HUES48 (cell line): ENCODE measurements around the gene IFIT1B.
A peak's percentile ranks its signal among the peaks of the same experiment; 100 is the strongest.
"Not testable (repeated sequence)": the region's sequence is repeated elsewhere in the genome, so short reads cannot be mapped to it uniquely, and the experiment has no call there.

Experiments
- H3K27ac ChIP-seq: one replicate; pipeline ENCODE4 v1.7.0; 2013; ENCODE audit warnings: low read depth, low read length, inconsistent platforms
- H3K27me3 ChIP-seq: 2 replicates; pipeline ENCODE4 v1.6.1; 2013; ENCODE audit warnings: mild to moderate bottlenecking, low read length; ENCODE audit not compliant: control insufficient read depth, insufficient read depth
- H3K36me3 ChIP-seq: 2 replicates; pipeline ENCODE4 v1.6.1; 2013; ENCODE audit warnings: low read length; ENCODE audit not compliant: control insufficient read depth, insufficient read depth
- H3K4me1 ChIP-seq: 2 replicates; pipeline ENCODE4 v1.6.1; 2013; ENCODE audit warnings: mild to moderate bottlenecking, low read length; ENCODE audit not compliant: control insufficient read depth, insufficient read depth
- H3K4me3 ChIP-seq: 2 replicates; pipeline ENCODE4 v1.5.1; 2013; ENCODE audit warnings: mild to moderate bottlenecking, low read depth, low read length
- H3K9ac ChIP-seq: 2 replicates; pipeline ENCODE4 v1.6.1; 2013; ENCODE audit warnings: mild to moderate bottlenecking, low read depth, low read length, moderate library complexity
- H3K9me3 ChIP-seq: 2 replicates; pipeline ENCODE4 v1.6.1; 2013; ENCODE audit warnings: low read length; ENCODE audit not compliant: control insufficient read depth, insufficient read depth

The IFIT1B gene

GRCh38 chr10:89350631-89351315, 27.1 kb upstream of the IFIT1B start:
- peaks cover 52% of the 10 kb centered on the region for H3K4me1 ChIP-seq
- not testable (repeated sequence) for H3K27me3 ChIP-seq, H3K36me3 ChIP-seq, H3K4me3 ChIP-seq, H3K9me3 ChIP-seq, H3K9ac ChIP-seq
- peak overlapping the region; percentile 72 for H3K27ac ChIP-seq

GRCh38 chr10:89351412-89351779, 26.5 kb upstream of the IFIT1B start:
- Histone ChIP-seq H3K27ac (peak overlapping the region; percentile 72), H3K27me3 (no peaks in the 10 kb centered on the region), H3K4me1 (peaks cover 46% of the 10 kb centered on the region), H3K9me3 (no peaks in the 10 kb centered on the region), H3K36me3 (no peaks in the 10 kb centered on the region), H3K9ac (no peak overlapping the region), H3K4me3 (no peak overlapping the region)

- Histone ChIP-seq H3K27me3 (no peaks in the 10 kb centered on the region), H3K9me3 (no peaks in the 10 kb centered on the region), H3K9ac (no peak overlapping the region), H3K4me1 (peaks cover 43% of the 10 kb centered on the region), H3K4me3 (no peak overlapping the region), H3K27ac (peak overlapping the region; percentile 72), H3K36me3 (no peaks in the 10 kb centered on the region)
Measured at GRCh38 chr10:89351780-89352597, 25.9 kb upstream of the IFIT1B start.

- Histone ChIP-seq H3K9ac (no peak overlapping the region), H3K27ac (no peak overlapping the region), H3K27me3 (no peaks in the 10 kb centered on the region), H3K36me3 (no peaks in the 10 kb centered on the region), H3K4me3 (no peak overlapping the region), H3K9me3 (no peaks in the 10 kb centered on the region), H3K4me1 (peaks cover 39% of the 10 kb centered on the region)
Measured at GRCh38 chr10:89352802-89353201, 25.1 kb upstream of the IFIT1B start.

- Histone ChIP-seq H3K27ac (no peak overlapping the region), H3K4me1 (peaks cover 22% of the 10 kb centered on the region), H3K4me3 (no peak overlapping the region), H3K36me3 (no peaks in the 10 kb centered on the region), H3K9ac (no peak overlapping the region), H3K27me3 (no peaks in the 10 kb centered on the region), H3K9me3 (no peaks in the 10 kb centered on the region)
Measured at GRCh38 chr10:89355394-89355931, 22.4 kb upstream of the IFIT1B start.

- peaks cover 11% of the 10 kb centered on the region; the same call in 1 of the 2 replicates for H3K4me1 ChIP-seq
- H3K9me3 ChIP-seq, result no peaks in the 10 kb centered on the region
- H3K36me3 ChIP-seq, result no peaks in the 10 kb centered on the region
- H3K9ac ChIP-seq, result no peak overlapping the region
- H3K27me3 ChIP-seq, result no peaks in the 10 kb centered on the region
- H3K27ac ChIP-seq, result no peak overlapping the region
- no peak overlapping the region for H3K4me3 ChIP-seq
Measured at GRCh38 chr10:89357096-89357495, 20.8 kb upstream of the IFIT1B start.

- Histone ChIP-seq H3K9me3 (no peaks in the 10 kb centered on the region), H3K4me1 (0 out of 2 replicates have a peak, but pooled peaks cover 7% of the 10 kb centered on the region), H3K9ac (no peak overlapping the region), H3K36me3 (no peaks in the 10 kb centered on the region), H3K4me3 (no peak overlapping the region), H3K27me3 (no peaks in the 10 kb centered on the region), H3K27ac (no peak overlapping the region)
Measured at GRCh38 chr10:89357975-89358374, 19.9 kb upstream of the IFIT1B start.

- 0 out of 2 replicates have a peak, but pooled peaks cover 7% of the 10 kb centered on the region for H3K4me1 ChIP-seq
- no peaks in the 10 kb centered on the region for H3K27me3 ChIP-seq
- no peak overlapping the region for H3K9ac ChIP-seq
- H3K9me3 ChIP-seq, result no peaks in the 10 kb centered on the region
- no peak overlapping the region for H3K4me3 ChIP-seq
- no peak overlapping the region for H3K27ac ChIP-seq
- no peaks in the 10 kb centered on the region for H3K36me3 ChIP-seq
Measured at GRCh38 chr10:89360157-89360556, 17.7 kb upstream of the IFIT1B start.

GRCh38 chr10:89362929-89363328, 14.9 kb upstream of the IFIT1B start:
- H3K27ac ChIP-seq, result no peak overlapping the region
- H3K9me3 ChIP-seq, result no peaks in the 10 kb centered on the region

GRCh38 chr10:89363729-89364442, 14.0 kb upstream of the IFIT1B start:
- Histone ChIP-seq H3K27ac (no peak overlapping the region), H3K9me3 (no peaks in the 10 kb centered on the region)

More at GRCh38 chr10:89362929-89363328, 14.9 kb upstream of the IFIT1B start:
- H3K4me1 ChIP-seq, result no peaks in the 10 kb centered on the region
- no peak overlapping the region for H3K4me3 ChIP-seq
- H3K27me3 ChIP-seq, result no peaks in the 10 kb centered on the region
- no peak overlapping the region for H3K9ac ChIP-seq
- H3K36me3 ChIP-seq, result no peaks in the 10 kb centered on the region

More at GRCh38 chr10:89363729-89364442, 14.0 kb upstream of the IFIT1B start:
- no peaks in the 10 kb centered on the region for H3K27me3 ChIP-seq
- H3K4me1 ChIP-seq, result no peaks in the 10 kb centered on the region
- no peaks in the 10 kb centered on the region for H3K36me3 ChIP-seq
- no peak overlapping the region for H3K4me3 ChIP-seq
- H3K9ac ChIP-seq, result no peak overlapping the region
